ENCODE measurements around the gene LSAMP. TPM values are rescaled to one million over a fixed set of nuclear protein-coding genes. Genes with fewer than 3 reads are reported as not detected.

The LSAMP gene
- total RNA-seq, 4 donors from 2014 or later = 4.3 to 5.2 (median 5.0) TPM

- TF ChIP-seq CTCF (IDR thresholded peaks at IDR 0.05) = no peak
- TF ChIP-seq POLR2AphosphoS5 (IDR thresholded peaks at IDR 0.05) = no peak
- TF ChIP-seq EP300 (IDR thresholded peaks at IDR 0.05) = no peak
- no peak for TF ChIP-seq POLR2A (IDR thresholded peaks at IDR 0.05)
- Histone ChIP-seq H3K27me3 (no peaks in the 10 kb centered on the region), H3K4me3 (no peak overlapping the region), H3K27ac (no peak overlapping the region), H3K4me1 (no peaks in the 10 kb centered on the region), H3K36me3 (no peaks in the 10 kb centered on the region), H3K9me3 (no peaks in the 10 kb centered on the region)
- DNase-seq (ENCODE audit: low spot score in 2 of 2) = no peak
- WGBS = 67% methylated on average over 4 of the region's 4 CpGs
Measured at GRCh38 chr3:116135457-116136085, 309.7 kb downstream of the LSAMP start.

GRCh38 chr3:116129187-116129946 lies 315.9 kb downstream of the LSAMP start:
- TF ChIP-seq POLR2AphosphoS5 (IDR thresholded peaks at IDR 0.05) (no peak), EP300 (IDR thresholded peaks at IDR 0.05) (no peak), CTCF (IDR thresholded peaks at IDR 0.05) (no peak), POLR2A (IDR thresholded peaks at IDR 0.05) (no peak)
- no peaks in the 10 kb centered on the region for H3K27me3 ChIP-seq
- 87% methylated on average over 5 of the region's 5 CpGs for WGBS
- no peaks in the 10 kb centered on the region for H3K9me3 ChIP-seq
- no peaks in the 10 kb centered on the region for H3K4me1 ChIP-seq
- H3K36me3 ChIP-seq = no peaks in the 10 kb centered on the region
- no peak overlapping the region for H3K4me3 ChIP-seq
- DNase-seq (ENCODE audit: low spot score in 2 of 2) = no peak
- H3K27ac ChIP-seq = no peak overlapping the region

- DNase-seq (ENCODE audit: low spot score in 2 of 2) = no peak
- Histone ChIP-seq H3K36me3 (no peaks in the 10 kb centered on the region), H3K4me1 (no peaks in the 10 kb centered on the region), H3K27ac (no peak overlapping the region), H3K4me3 (no peak overlapping the region), H3K9me3 (no peaks in the 10 kb centered on the region), H3K27me3 (no peaks in the 10 kb centered on the region)
- 76% methylated on average over 2 of the region's 2 CpGs for WGBS
- no peak for TF ChIP-seq POLR2A (IDR thresholded peaks at IDR 0.05)
Measured at GRCh38 chr3:116127464-116127863, 317.8 kb downstream of the LSAMP start.

GRCh38 chr3:116124166-116124565 lies 321.1 kb downstream of the LSAMP start:
- no peak overlapping the region for H3K27ac ChIP-seq
- no peaks in the 10 kb centered on the region for H3K36me3 ChIP-seq
- no peak overlapping the region for H3K4me3 ChIP-seq
- H3K27me3 ChIP-seq = no peaks in the 10 kb centered on the region
- H3K9me3 ChIP-seq = no peaks in the 10 kb centered on the region
- no peaks in the 10 kb centered on the region for H3K4me1 ChIP-seq
- no peak for TF ChIP-seq POLR2A (IDR thresholded peaks at IDR 0.05)
- DNase-seq (ENCODE audit: low spot score in 2 of 2) = no peak

GRCh38 chr3:116118475-116119169 lies 326.7 kb downstream of the LSAMP start:
- DNase-seq (ENCODE audit: low spot score in 2 of 2) = no peak
- Histone ChIP-seq H3K9me3 (no peaks in the 10 kb centered on the region), H3K27ac (no peak overlapping the region), H3K4me3 (no peak overlapping the region), H3K36me3 (no peaks in the 10 kb centered on the region), H3K27me3 (no peaks in the 10 kb centered on the region), H3K4me1 (no peaks in the 10 kb centered on the region)
- 57% methylated on average over 3 of the region's 3 CpGs for WGBS
- no peak for TF ChIP-seq EP300 (IDR thresholded peaks at IDR 0.05)
- TF ChIP-seq POLR2AphosphoS5 (IDR thresholded peaks at IDR 0.05) = no peak
- no peak for TF ChIP-seq POLR2A (IDR thresholded peaks at IDR 0.05)
- TF ChIP-seq CTCF (IDR thresholded peaks at IDR 0.05) = no peak

- H3K36me3 ChIP-seq = no peaks in the 10 kb centered on the region
- no peaks in the 10 kb centered on the region for H3K9me3 ChIP-seq
- H3K4me3 ChIP-seq = no peak overlapping the region
- H3K27me3 ChIP-seq = no peaks in the 10 kb centered on the region
- no peak for DNase-seq (ENCODE audit: low spot score in 2 of 2)
- H3K27ac ChIP-seq = no peak overlapping the region
- TF ChIP-seq POLR2A (IDR thresholded peaks at IDR 0.05) (no peak), CTCF (IDR thresholded peaks at IDR 0.05) (no peak), POLR2AphosphoS5 (IDR thresholded peaks at IDR 0.05) (no peak), EP300 (IDR thresholded peaks at IDR 0.05) (no peak)
- 60% methylated on average over 1 of the region's 1 CpG for WGBS
- no peaks in the 10 kb centered on the region for H3K4me1 ChIP-seq
Measured at GRCh38 chr3:116114586-116114985, 330.7 kb downstream of the LSAMP start.
